ENCODE measurements around the gene SETD2.

The SETD2 gene

GRCh38 chr3:47161983-47162696 lies 1.8 kb downstream of the SETD2 start:
- DNase-seq (ENCODE audit: low read depth) = no peak
- no peak for TF ChIP-seq CTCF (conservative IDR thresholded peaks at IDR 0.05; ENCODE audit: control insufficient read depth, insufficient read depth, low read depth, low read length)

GRCh38 chr3:47159820-47160219 lies 4.1 kb downstream of the SETD2 start:
- DNase-seq (ENCODE audit: low read depth) = no peak

More at GRCh38 chr3:47161983-47162696, 1.8 kb downstream of the SETD2 start:
- peak overlapping the region; percentile 68 for H3K4me3 ChIP-seq (ENCODE audit: control insufficient read depth, low read depth, low read length)

GRCh38 chr3:47158208-47158607 lies 5.7 kb downstream of the SETD2 start:
- TF ChIP-seq CTCF (conservative IDR thresholded peaks at IDR 0.05; ENCODE audit: control insufficient read depth, insufficient read depth, low read depth, low read length) = no peak
- no peak for DNase-seq (ENCODE audit: low read depth)
- H3K4me3 ChIP-seq (ENCODE audit: control insufficient read depth, low read depth, low read length) = no peak overlapping the region

More at GRCh38 chr3:47159820-47160219, 4.1 kb downstream of the SETD2 start:
- TF ChIP-seq CTCF (conservative IDR thresholded peaks at IDR 0.05; ENCODE audit: control insufficient read depth, insufficient read depth, low read depth, low read length) = no peak
- H3K4me3 ChIP-seq (ENCODE audit: control insufficient read depth, low read depth, low read length) = no peak overlapping the region

GRCh38 chr3:47156396-47156795 lies 7.5 kb downstream of the SETD2 start:
- no peak for TF ChIP-seq CTCF (conservative IDR thresholded peaks at IDR 0.05; ENCODE audit: control insufficient read depth, insufficient read depth, low read depth, low read length)
- H3K4me3 ChIP-seq (ENCODE audit: control insufficient read depth, low read depth, low read length) = no peak overlapping the region
- no peak for DNase-seq (ENCODE audit: low read depth)

GRCh38 chr3:47152578-47152977 lies 11.3 kb downstream of the SETD2 start:
- TF ChIP-seq CTCF (conservative IDR thresholded peaks at IDR 0.05; ENCODE audit: control insufficient read depth, insufficient read depth, low read depth, low read length) = no peak
- no peak for DNase-seq (ENCODE audit: low read depth)
- H3K4me3 ChIP-seq (ENCODE audit: control insufficient read depth, low read depth, low read length) = no peak overlapping the region

- DNase-seq (ENCODE audit: low read depth) = no peak
- H3K4me3 ChIP-seq (ENCODE audit: control insufficient read depth, low read depth, low read length) = no peak overlapping the region
- TF ChIP-seq CTCF (conservative IDR thresholded peaks at IDR 0.05; ENCODE audit: control insufficient read depth, insufficient read depth, low read depth, low read length) = no peak
Observed at GRCh38 chr3:47151836-47152235, 12.1 kb downstream of the SETD2 start.

All from fibroblast of mammary gland (primary cell).